Measurements from ENCODE around the gene PDE9A. TPM values are rescaled to one million over a fixed set of nuclear protein-coding genes. Genes with fewer than 3 reads are reported as not detected.

The PDE9A gene
- total and polyA plus RNA-seq, 2 of the 4 experiments (the other 2 are of a cell fraction) = 0.89 to 0.90 TPM

DNA sequence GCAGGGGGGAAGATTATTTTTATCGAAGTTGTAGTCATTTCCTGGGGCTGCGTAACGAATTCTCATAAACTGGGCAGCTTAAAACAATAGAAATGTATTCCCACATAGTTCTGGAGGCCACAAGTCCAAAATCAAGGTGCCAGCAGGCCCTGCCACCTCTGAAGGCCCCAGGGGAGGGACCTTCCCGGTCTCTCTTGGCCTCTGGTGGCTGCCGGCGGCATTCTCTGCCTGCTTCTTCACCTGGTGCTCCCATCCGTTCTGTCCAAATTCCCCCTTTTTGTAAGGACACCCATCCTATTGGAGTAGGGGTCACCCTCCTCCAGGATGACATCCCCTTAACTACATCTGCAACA lies 92.8 kb downstream of the PDE9A start:
- H2BK120ac ChIP-seq (ENCODE audit: low read depth, low read length) = no peak overlapping the region
- ChIA-PET POLR2A (ENCODE audit: unreplicated experiment) (no interaction called here), CTCF (no interaction called here)
- no peak overlapping the region for H2BK20ac ChIP-seq (ENCODE audit: low read depth, low read length)
- no peaks in the 10 kb centered on the region for H3K36me3 ChIP-seq (ENCODE audit: control insufficient read depth, insufficient read depth, low read length)
- in situ Hi-C loops (cut with MboI; ENCODE audit: low sequenced_read_pairs) = no loop called here
- TF ChIP-seq, protein P1, sequence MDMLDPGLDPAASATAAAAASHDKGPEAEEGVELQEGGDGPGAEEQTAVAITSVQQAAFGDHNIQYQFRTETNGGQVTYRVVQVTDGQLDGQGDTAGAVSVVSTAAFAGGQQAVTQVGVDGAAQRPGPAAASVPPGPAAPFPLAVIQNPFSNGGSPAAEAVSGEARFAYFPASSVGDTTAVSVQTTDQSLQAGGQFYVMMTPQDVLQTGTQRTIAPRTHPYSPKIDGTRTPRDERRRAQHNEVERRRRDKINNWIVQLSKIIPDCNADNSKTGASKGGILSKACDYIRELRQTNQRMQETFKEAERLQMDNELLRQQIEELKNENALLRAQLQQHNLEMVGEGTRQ (IDR thresholded peaks at IDR 0.05; ENCODE audit: low read depth, low read length) = no peak
- TF ChIP-seq CHD1 (IDR thresholded peaks at IDR 0.05; ENCODE audit: low read depth, low read length) = no peak
- TF ChIP-seq, protein P2, sequence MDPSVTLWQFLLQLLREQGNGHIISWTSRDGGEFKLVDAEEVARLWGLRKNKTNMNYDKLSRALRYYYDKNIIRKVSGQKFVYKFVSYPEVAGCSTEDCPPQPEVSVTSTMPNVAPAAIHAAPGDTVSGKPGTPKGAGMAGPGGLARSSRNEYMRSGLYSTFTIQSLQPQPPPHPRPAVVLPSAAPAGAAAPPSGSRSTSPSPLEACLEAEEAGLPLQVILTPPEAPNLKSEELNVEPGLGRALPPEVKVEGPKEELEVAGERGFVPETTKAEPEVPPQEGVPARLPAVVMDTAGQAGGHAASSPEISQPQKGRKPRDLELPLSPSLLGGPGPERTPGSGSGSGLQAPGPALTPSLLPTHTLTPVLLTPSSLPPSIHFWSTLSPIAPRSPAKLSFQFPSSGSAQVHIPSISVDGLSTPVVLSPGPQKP (IDR thresholded peaks at IDR 0.05; ENCODE audit: borderline replicate concordance, low read depth, low read length) = no peak
- no peak for TF ChIP-seq POLR2A (IDR thresholded peaks at IDR 0.05; ENCODE audit: low read depth, low read length)
- TF ChIP-seq RCOR1 (IDR thresholded peaks at IDR 0.05; ENCODE audit: insufficient replicate concordance, low read length) = no peak
- no peak for TF ChIP-seq BHLHE40 (IDR thresholded peaks at IDR 0.05; ENCODE audit: low read depth, low read length)
- no peak for TF ChIP-seq MXI1 (IDR thresholded peaks at IDR 0.05; ENCODE audit: borderline replicate concordance, low read depth, low read length)
- no peak for TF ChIP-seq MAFK (IDR thresholded peaks at IDR 0.05; ENCODE audit: low read depth, low read length)
- no peak for TF ChIP-seq NFE2L2 (IDR thresholded peaks at IDR 0.05; ENCODE audit: low read depth, low read length)
- no peak for TF ChIP-seq RFX5 (IDR thresholded peaks at IDR 0.05; ENCODE audit: low read depth, low read length)
- no peak for TF ChIP-seq RAD21 (IDR thresholded peaks at IDR 0.05; ENCODE audit: low read length)
- no peak for TF ChIP-seq SMC3 (IDR thresholded peaks at IDR 0.05; ENCODE audit: low read depth, low read length)
- TF ChIP-seq, protein P3, sequence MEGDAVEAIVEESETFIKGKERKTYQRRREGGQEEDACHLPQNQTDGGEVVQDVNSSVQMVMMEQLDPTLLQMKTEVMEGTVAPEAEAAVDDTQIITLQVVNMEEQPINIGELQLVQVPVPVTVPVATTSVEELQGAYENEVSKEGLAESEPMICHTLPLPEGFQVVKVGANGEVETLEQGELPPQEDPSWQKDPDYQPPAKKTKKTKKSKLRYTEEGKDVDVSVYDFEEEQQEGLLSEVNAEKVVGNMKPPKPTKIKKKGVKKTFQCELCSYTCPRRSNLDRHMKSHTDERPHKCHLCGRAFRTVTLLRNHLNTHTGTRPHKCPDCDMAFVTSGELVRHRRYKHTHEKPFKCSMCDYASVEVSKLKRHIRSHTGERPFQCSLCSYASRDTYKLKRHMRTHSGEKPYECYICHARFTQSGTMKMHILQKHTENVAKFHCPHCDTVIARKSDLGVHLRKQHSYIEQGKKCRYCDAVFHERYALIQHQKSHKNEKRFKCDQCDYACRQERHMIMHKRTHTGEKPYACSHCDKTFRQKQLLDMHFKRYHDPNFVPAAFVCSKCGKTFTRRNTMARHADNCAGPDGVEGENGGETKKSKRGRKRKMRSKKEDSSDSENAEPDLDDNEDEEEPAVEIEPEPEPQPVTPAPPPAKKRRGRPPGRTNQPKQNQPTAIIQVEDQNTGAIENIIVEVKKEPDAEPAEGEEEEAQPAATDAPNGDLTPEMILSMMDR (conservative IDR thresholded peaks at IDR 0.05; ENCODE audit: low read depth, low read length) = no peak
- no peak for TF ChIP-seq CEBPB (IDR thresholded peaks at IDR 0.05; ENCODE audit: low read depth, low read length)
- H3K23ac ChIP-seq (ENCODE audit: low read depth, low read length) = no peak overlapping the region
- no peak overlapping the region for H3K4me3 ChIP-seq (ENCODE audit: insufficient read depth, low read depth, low read length)
- dilution Hi-C loops (cut with HindIII; ENCODE audit: low sequenced_read_pairs, unreplicated experiment) = no loop called here
- no peak overlapping the region for H3K9ac ChIP-seq (ENCODE audit: low read depth, low read length)
- H3K9me3 ChIP-seq (ENCODE audit: control insufficient read depth, insufficient read depth, low read length) = no peaks in the 10 kb centered on the region
- H3K4me1 ChIP-seq (ENCODE audit: control insufficient read depth, insufficient read depth, low read length) = no peaks in the 10 kb centered on the region
- H2AK9ac ChIP-seq (replicated peaks; ENCODE audit: low read depth, low read length, poor library complexity) = no peak overlapping the region
- no peak overlapping the region for H3K27ac ChIP-seq (ENCODE audit: insufficient read depth, low read length)
- BruUV-seq (replicated peaks) = no TSS peak
- H2AK5ac ChIP-seq (ENCODE audit: low read depth, low read length) = no peak overlapping the region
- WGBS, 2 experiments (ENCODE audit: extremely low coverage in 2 of 2, insufficient read length in 1 of 2) = 75% methylated on average over 2 of the region's 7 CpGs; no CpG with 5 or more reads in 1 of the 2 experiments
- H4K8ac ChIP-seq (ENCODE audit: low read depth in 2 of 2, low read length in 2 of 2) = no peak overlapping the region
- no peak overlapping the region for H3K18ac ChIP-seq (ENCODE audit: low read depth, low read length)
- no peaks in the 10 kb centered on the region for H4K20me1 ChIP-seq (ENCODE audit: insufficient read depth, low read length)
- no peak for DNase-seq
- H3K27me3 ChIP-seq (ENCODE audit: control insufficient read depth, insufficient read depth, low read length) = peaks cover 2% of the 10 kb centered on the region; the same call in 1 of the 2 replicates
- no peak overlapping the region for H3K4ac ChIP-seq (ENCODE audit: low read depth, low read length)
- no peaks in the 10 kb centered on the region for H3K79me1 ChIP-seq (ENCODE audit: low read depth in 1 of 2, low read length in 2 of 2)
- no peak overlapping the region for H2BK5ac ChIP-seq (ENCODE audit: low read depth, low read length, poor library complexity, severe bottlenecking)
- H3K9me1 ChIP-seq (ENCODE audit: insufficient read depth, low read length) = no peaks in the 10 kb centered on the region
- no peak overlapping the region for H3K14ac ChIP-seq (replicated peaks; ENCODE audit: low read depth, low read length)
- intact Hi-C loops (cut with micrococcal nuclease) = no loop called here
- H2BK15ac ChIP-seq (ENCODE audit: low read depth, low read length) = no peak overlapping the region
- H3K4me2 ChIP-seq (ENCODE audit: low read depth, low read length) = no peak overlapping the region
- ATAC-seq (ENCODE audit: low read depth) = no peak
- H3K56ac ChIP-seq (ENCODE audit: extremely low read depth, insufficient read depth, low read length) = no peak overlapping the region
- no peak overlapping the region for H4K91ac ChIP-seq (ENCODE audit: insufficient read depth, low read depth, low read length)
- no peak overlapping the region for H4K5ac ChIP-seq (ENCODE audit: low read depth, low read length)
- H2AFZ ChIP-seq (replicated peaks; ENCODE audit: low read length, poor library complexity) = no peak overlapping the region
